HG02973 (cell line): Measurements from ENCODE around the gene OR2T27.
A peak's percentile ranks its signal among the peaks of the same experiment; 100 is the strongest.
"Not testable (repeated sequence)": the region's sequence is repeated elsewhere in the genome, so short reads cannot be mapped to it uniquely, and the experiment has no call there.

Experiments used
- ATAC-seq: cut with Tn5 transposase; IDR thresholded peaks from one replicate; pipeline ENCODE4 v1.9.1; 2021; ENCODE audit warnings: moderate library complexity; ENCODE audit not compliant: unreplicated experiment

Gene OR2T27

GRCh38 chr1:248641583-248641982, 13.7 kb downstream of the OR2T27 start:
- not testable (repeated sequence) for ATAC-seq

DNA sequence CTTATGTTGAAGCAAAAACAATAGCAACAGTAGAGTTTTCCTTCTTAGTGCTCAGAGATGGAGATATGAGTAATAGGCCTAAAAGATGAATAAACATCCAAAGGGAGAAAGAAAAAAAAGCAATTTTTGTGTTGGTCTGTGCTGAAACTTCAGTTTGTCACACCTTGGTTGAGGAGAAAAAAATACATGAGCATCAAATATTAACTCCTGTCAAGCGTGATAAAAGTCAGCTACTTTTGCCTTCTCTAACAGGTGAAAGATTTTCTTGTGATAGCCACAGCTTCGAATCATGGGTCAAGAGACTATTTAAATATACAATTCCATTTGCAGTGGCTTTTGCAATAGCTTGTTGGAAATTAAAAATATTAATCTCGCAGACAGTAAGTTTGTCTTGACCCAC, 14.4 kb downstream of the OR2T27 start:
- peak; percentile 42 for ATAC-seq

DNA sequence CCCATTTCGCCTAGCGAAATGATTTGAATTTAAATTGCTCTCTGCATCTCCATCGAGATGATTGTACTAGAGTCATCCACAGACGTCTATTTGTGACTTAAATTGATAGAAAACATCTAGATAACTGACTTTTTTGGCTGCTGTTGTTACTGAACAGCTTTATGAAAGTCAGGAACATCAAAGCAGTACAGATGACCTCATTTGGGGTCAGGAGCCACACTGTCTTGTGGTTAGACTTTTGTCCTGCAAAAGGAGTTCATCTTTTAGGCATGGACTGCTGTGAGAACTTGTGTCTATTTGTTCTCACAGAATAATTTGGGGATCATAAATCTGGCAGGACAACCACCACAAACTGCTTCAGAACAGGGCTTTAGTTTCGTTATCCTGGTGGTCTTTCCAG, 15.7 kb downstream of the OR2T27 start:
- peak; percentile 20 for ATAC-seq

- not testable (repeated sequence) for ATAC-seq
Observed at GRCh38 chr1:248636612-248637011, 18.7 kb downstream of the OR2T27 start.

DNA sequence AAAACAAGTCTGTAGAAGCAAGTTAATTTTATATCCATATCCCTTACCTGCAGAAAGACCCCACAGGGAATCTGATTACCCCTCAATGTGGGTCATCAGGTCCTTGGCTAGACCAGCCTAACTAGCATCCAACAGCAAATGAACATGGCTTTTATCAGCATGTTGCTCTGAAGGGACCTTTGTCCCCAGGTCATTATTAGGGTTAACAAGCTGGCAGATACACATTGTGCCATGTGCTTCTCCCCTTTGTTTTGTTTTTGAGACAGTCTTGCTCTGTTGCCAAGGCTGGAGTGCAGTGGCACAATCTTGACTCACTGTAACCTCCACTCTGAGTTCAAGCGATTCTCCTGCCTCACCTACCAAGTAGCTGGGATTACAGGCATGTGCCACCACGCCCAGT, 20.3 kb downstream of the OR2T27 start, which contains the start of gene OR2T11:
TSS of gene OR2T11 (minus strand) at position 101 of the 400 bp plus-strand sequence. CDS start 7,963 bp downstream, outside the sequence.
- ATAC-seq, result not testable (repeated sequence)

- ATAC-seq, result no peak
Observed at GRCh38 chr1:248631354-248632008, 23.8 kb downstream of the OR2T27 start.

- ATAC-seq, result no peak
Observed at GRCh38 chr1:248630551-248630950, 24.8 kb downstream of the OR2T27 start.

DNA sequence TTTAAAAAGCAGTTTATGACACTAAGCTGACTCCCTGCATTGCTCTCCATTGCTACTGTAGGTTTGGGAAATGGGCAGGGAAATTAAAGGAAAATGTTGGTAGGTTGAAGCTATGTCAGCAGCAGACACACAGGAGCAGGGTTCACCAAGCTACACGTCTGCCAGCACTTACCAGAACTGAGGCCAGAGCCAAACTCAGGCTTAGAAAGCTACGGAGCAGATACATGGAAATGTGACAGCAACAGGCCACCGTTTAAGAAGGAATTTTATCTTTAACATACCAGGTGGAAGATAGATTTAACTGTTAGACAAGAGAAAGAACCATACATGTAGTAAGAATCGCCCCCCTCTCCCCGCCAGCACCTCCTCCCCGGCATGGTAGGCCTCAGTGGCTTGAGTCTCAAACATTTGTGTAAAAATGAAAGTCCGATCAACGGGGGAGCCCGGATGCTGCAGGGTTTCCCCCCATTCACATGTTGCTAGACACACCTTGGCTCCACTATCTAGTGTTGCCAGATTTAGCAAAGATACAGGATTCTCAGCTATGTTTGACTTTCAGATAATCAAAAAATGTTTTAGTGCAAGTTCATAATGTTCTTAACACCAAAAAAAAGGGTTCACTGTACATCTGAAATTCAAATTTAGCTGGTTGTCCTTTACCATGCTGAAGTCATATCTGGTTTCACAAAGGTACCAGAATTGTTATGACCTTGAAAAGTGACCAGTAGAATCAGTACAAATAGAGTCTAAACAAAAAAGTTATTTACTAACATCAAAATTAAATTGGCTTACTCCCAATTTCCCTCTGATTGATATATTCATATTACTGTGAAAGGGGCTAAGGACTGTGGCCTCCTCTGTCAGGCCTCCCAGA, 27.1 kb downstream of the OR2T27 start:
- peak; percentile 70 for ATAC-seq

- no peak for ATAC-seq
Observed at GRCh38 chr1:248625971-248626370, 29.4 kb downstream of the OR2T27 start.

DNA sequence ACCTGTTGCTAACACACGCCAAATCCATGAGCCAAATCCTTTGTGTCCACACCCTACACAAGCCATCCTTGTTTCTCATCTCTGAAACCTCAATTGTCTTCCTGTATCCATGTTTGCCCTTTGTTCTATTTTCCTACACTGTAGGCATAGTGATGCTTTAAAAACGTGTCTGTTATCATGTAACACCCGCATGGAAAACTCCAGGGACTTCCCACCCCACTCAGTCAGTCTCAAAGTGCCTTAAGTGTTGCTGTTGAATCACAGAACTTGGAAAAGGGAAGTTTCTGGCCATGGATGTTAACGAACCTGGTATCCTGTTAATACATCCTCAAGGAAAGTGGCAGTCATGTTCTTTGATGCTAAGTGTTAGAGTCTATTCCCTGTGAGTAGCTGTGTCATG, 30.2 kb downstream of the OR2T27 start:
- no peak for ATAC-seq

GRCh38 chr1:248622570-248623001, 32.7 kb downstream of the OR2T27 start:
- ATAC-seq, result peak; percentile 98

DNA sequence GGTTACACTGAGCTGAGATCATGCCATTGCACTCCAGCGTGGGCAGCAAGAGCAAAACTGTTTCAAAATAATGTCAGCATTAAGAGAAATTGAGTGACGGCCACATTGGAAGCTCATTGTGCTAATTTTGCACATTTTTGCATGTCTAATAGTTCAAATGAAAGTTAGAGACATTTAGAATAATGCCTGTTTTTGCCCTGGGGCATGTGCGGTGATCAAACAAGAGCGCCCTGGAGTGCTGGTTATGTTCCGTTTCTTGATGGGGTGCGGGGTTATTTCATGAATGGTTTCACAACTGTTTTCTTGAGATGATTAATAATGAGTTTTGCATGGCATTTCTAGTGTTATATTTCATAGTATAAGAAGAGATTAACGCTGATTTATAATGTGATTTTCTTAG, 33.6 kb downstream of the OR2T27 start:
- ATAC-seq, result no peak

- no peak for ATAC-seq
Observed at GRCh38 chr1:248618878-248619277, 36.5 kb downstream of the OR2T27 start.

- ATAC-seq, result no peak
Observed at GRCh38 chr1:248618119-248618518, 37.2 kb downstream of the OR2T27 start.

- ATAC-seq, result peak; percentile 54
Observed at GRCh38 chr1:248613742-248614141, 41.6 kb downstream of the OR2T27 start.

- no peak for ATAC-seq
Observed at GRCh38 chr1:248611883-248612414, 43.4 kb downstream of the OR2T27 start.

DNA sequence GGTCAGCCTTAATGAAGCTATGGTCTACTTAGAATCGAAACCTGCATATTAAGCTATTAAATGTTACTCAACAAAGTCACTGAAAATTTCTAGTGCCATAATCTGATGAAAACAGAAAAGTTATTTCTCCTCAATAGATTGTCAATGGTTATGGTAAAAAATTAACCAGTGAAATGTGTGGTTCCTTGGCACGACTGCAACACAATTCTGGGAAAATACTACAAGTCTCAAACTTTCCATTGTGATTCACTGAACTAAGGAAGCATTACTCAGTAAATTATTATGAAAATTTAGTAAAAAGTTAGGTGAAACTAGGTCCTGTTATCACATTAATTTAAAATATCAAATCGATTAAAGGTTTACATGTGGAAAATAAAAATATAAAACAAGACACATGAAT, 45.0 kb downstream of the OR2T27 start:
- no peak for ATAC-seq
